Skeletal muscle tissue (tissue), 4 donors: Measurements from ENCODE around the gene SOCS2. TPM values are rescaled to one million over a fixed set of nuclear protein-coding genes. Genes with fewer than 3 reads are reported as not detected.

Experiments
- H3K27ac ChIP-seq: one replicate; pipeline ENCODE4 v1.7.0; 2013; ENCODE audit warnings: mild to moderate bottlenecking, low read depth, low read length, inconsistent platforms
- H3K27me3 ChIP-seq, 3 donors: one replicate each; pipeline ENCODE4 v1.7.0; 2013; ENCODE audit warnings: low read length in 3 of 3; ENCODE audit not compliant: control insufficient read depth in 3 of 3, insufficient read depth in 3 of 3
- H3K36me3 ChIP-seq, 3 donors: one replicate each; pipeline ENCODE4 v1.7.0; 2013; ENCODE audit warnings: low read length in 3 of 3; ENCODE audit not compliant: control insufficient read depth in 3 of 3, insufficient read depth in 3 of 3
- H3K4me1 ChIP-seq, 3 donors: one replicate each; pipeline ENCODE4 v1.7.0; 2013; ENCODE audit warnings: low read length in 3 of 3, mild to moderate bottlenecking in 3 of 3; ENCODE audit not compliant: control insufficient read depth in 3 of 3, insufficient read depth in 3 of 3
- H3K4me3 ChIP-seq, 3 donors: one replicate each; pipeline ENCODE4 v1.7.0; 2013; ENCODE audit warnings: low read length in 3 of 3
- H3K9ac ChIP-seq, 3 donors: one replicate each; pipeline ENCODE4 v1.7.0; 2013; ENCODE audit warnings: low read length in 3 of 3, mild to moderate bottlenecking in 3 of 3, moderate library complexity in 2 of 3, low read depth in 1 of 3
- H3K9me3 ChIP-seq, 3 donors: one replicate each; pipeline ENCODE4 v1.7.0; 2013; ENCODE audit warnings: low read length in 3 of 3; ENCODE audit not compliant: control insufficient read depth in 3 of 3
- total RNA-seq: library from RNA; depleted of rRNA; stranded (reverse); fragments of >200 nt; gene quantifications from one replicate; pipeline ENCODE4 v1.2.3, GENCODE V29; 2014
- donor health status: Osteomylitis.

Gene SOCS2
- total RNA-seq, 1 donor from 2014 or later, result 13.6 TPM

DNA sequence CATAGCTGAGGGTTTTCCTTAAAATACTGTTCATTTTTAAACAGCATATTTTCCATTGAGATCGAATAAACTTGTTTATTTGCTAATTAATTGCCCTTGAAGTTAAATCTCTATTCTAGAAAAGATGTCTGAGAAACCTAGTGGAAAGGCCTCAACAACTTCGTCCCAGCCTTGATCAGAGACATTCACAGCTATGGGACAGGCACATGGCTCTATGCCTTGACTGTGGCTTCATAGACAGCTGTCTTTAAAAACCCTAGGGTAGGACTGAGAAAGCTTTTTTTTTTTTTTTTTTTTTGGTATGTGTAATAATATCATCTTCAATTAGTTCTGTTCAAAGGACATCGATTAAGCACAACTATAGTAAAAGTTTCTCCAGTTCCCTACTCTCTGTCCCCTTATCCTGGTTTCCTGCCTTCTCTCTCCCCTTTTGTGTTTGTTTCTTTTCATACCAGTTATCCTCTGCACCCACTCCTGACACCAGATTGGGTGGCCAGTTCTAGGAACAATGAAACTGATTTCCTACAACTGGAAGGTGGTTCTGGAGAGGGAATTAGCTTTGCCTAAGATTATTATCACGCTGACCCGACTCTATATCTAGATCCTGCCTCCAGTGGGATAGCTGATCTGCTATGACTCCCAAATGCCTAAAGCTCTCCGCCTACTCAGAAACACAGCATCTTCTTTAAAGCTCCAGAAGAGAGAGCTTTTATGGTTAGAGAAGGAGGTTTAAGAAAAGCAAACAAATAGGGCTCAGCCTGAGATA lies 20.3 kb downstream of the SOCS2 start:
- H3K4me3 ChIP-seq, result no peak overlapping the region

DNA sequence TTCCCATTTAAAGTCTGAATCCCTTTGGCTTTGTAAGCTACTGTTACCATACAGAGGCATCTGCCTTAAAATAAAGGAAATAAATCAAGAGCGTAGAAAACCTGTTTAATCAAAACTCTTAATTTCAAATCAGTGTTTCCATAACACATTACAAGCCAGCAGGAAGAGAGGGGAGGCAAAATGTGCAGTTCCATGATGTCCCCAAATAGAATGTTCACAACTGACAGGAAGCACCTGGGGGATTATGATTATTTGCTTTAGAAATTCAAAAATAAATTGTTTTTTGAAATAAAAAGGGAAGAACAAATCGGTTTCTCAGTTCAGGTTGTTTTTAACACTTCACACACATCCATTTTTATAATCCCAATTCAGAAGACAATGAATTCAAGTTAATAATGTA lies 21.4 kb downstream of the SOCS2 start:
- no peaks in the 10 kb centered on the region for H3K36me3 ChIP-seq
- H3K9ac ChIP-seq, result no peak overlapping the region
- peaks cover 0 to 5% (median 0%) of the 10 kb centered on the region in 3 donors for H3K4me1 ChIP-seq
- H3K27ac ChIP-seq, result peak overlapping the region; percentile 1
- H3K4me3 ChIP-seq, result peak overlapping the region in 1 of 3 donors; percentile 53
- no peaks in the 10 kb centered on the region for H3K9me3 ChIP-seq
- H3K27me3 ChIP-seq, result peaks cover 0 to 6% (median 0%) of the 10 kb centered on the region in 3 donors

More for the DNA sequence above, 20.3 kb downstream of the SOCS2 start:
- peaks cover 0 to 5% (median 0%) of the 10 kb centered on the region in 3 donors for H3K4me1 ChIP-seq
- peak overlapping the region; percentile 19 for H3K27ac ChIP-seq
- peaks cover 0 to 6% (median 0%) of the 10 kb centered on the region in 3 donors for H3K27me3 ChIP-seq
- no peaks in the 10 kb centered on the region for H3K36me3 ChIP-seq
- no peaks in the 10 kb centered on the region for H3K9me3 ChIP-seq
- H3K9ac ChIP-seq, result no peak overlapping the region

DNA sequence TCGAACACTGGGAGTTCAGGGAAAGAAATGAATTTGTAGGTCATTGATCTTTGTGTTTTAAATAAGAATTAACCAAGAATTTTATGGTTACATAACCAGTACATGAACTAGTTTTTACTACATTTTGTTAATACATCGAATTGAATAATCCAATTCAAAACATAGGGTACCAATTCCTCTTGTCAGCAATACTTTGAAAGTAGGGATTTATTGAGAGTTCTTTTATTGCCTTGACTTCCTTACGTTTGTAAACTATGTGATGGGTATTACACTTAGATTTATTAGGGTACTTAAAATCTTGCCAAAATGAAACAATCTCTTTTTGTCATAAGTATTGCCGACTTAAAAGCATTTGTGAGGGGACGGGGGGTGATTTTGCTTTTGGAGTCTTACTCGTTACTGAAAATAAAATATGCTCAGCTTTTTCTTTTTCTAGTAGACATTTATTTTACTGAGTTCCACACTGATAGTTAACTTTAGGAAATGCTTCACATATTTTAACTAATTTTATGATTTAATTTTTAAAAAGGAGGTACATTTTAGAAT lies 22.4 kb downstream of the SOCS2 start:
- peaks cover 0 to 6% (median 0%) of the 10 kb centered on the region in 3 donors for H3K27me3 ChIP-seq
- H3K27ac ChIP-seq, result no peak overlapping the region
- H3K9ac ChIP-seq, result no peak overlapping the region
- H3K9me3 ChIP-seq, result no peaks in the 10 kb centered on the region
- H3K4me3 ChIP-seq, result peak overlapping the region in 1 of 3 donors; percentile 31
- no peaks in the 10 kb centered on the region for H3K36me3 ChIP-seq
- peaks cover 0 to 5% (median 0%) of the 10 kb centered on the region in 3 donors for H3K4me1 ChIP-seq

DNA sequence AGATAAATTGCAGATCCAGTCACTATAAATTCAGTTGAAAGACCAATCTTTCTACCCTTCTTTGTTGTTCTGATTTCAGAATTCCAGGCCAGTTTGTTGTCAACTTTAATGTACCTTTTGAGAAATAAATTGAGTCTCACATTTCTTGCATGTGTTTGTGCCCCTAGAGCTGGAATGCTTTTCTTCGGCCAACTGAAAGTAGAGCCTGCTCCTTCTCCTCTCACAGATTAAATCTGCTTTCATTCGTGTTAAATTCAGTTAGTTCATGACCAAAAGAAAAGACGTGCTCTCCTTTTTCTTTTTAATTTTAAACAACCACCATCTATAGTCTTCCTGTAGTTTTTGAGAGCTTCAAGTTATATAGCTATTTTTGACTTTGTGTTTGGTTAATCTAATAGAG lies 22.9 kb downstream of the SOCS2 start:
- peak overlapping the region; percentile 22 for H3K27ac ChIP-seq
- H3K27me3 ChIP-seq, result peaks cover 0 to 6% (median 0%) of the 10 kb centered on the region in 3 donors
- H3K9me3 ChIP-seq, result no peaks in the 10 kb centered on the region
- peak overlapping the region in 1 of 3 donors; percentile 45 for H3K4me3 ChIP-seq
- H3K9ac ChIP-seq, result no peak overlapping the region
- H3K36me3 ChIP-seq, result no peaks in the 10 kb centered on the region
- H3K4me1 ChIP-seq, result peaks cover 0 to 5% (median 0%) of the 10 kb centered on the region in 3 donors

DNA sequence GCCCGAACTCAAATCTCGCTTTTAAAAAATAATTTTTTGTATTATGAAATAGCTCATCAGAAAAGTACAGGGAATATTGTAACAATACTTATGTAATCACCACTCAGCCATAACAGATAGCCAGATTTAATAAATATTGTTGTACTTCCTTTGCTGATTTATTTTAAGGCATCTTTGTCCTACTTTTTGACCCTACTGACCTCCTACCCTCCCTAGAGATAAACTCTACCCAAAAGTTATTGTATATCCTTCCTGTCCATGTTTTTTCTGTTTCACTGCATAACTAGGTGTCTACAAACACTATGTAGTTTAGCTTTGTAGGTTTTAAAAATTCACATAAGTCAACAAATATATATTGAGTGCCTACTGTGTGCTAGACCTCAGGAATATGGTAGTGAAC lies 25.1 kb downstream of the SOCS2 start:
- peaks cover 0 to 3% (median 0%) of the 10 kb centered on the region in 3 donors for H3K27me3 ChIP-seq
- H3K9ac ChIP-seq, result no peak overlapping the region
- H3K4me3 ChIP-seq, result no peak overlapping the region
- no peaks in the 10 kb centered on the region for H3K36me3 ChIP-seq
- peaks cover 0 to 4% (median 2%) of the 10 kb centered on the region in 3 donors for H3K4me1 ChIP-seq
- no peak overlapping the region for H3K27ac ChIP-seq
- H3K9me3 ChIP-seq, result no peaks in the 10 kb centered on the region

DNA sequence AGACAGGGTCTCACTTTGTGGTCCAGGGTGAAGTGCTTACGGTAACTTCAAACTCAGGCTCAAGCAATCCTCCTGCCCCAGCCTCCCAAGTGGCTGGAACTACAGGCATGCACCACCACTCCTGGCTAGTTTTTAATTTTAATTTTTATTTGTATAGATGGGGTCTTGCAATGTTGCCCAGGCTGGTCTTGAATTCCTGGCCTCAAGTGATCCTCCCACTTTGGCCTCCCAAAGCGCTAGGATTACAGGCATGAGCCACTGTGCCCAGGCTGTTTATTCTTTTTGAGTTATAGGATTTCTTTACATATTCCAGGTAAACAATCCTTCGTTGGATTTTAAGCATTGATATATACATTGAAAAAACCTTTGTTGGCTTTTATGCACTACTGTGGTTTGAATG lies 26.7 kb downstream of the SOCS2 start:
- Histone ChIP-seq H3K4me3 (no peak overlapping the region), H3K9me3 (no peaks in the 10 kb centered on the region), H3K27me3 (no peaks in the 10 kb centered on the region), H3K9ac (no peak overlapping the region), H3K27ac (no peak overlapping the region), H3K36me3 (no peaks in the 10 kb centered on the region), H3K4me1 (peaks cover 3 to 11% (median 10%) of the 10 kb centered on the region in 3 donors)

DNA sequence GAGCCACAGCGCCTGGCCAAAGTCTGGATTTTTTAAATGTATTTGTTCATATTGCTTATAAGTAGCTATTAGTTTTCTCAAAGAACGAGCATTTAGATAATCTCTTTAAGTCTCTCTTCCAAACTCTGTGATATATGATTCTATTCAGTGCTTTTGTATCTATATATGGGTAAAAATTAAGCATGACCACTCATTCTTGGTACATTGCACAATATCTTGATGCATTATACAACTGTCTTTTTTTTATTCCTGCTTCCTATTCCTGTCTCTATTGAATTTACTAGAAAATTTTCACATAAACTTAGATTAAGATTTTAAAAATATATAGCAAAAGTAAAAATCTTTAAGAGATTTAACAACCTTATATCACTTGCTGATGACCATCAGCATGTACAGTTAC lies 29.1 kb downstream of the SOCS2 start:
- H3K4me3 ChIP-seq, result no peak overlapping the region
- H3K4me1 ChIP-seq, result peaks cover 3 to 11% (median 10%) of the 10 kb centered on the region in 3 donors
- H3K27ac ChIP-seq, result no peak overlapping the region
- no peaks in the 10 kb centered on the region for H3K27me3 ChIP-seq
- no peaks in the 10 kb centered on the region for H3K9me3 ChIP-seq
- no peaks in the 10 kb centered on the region for H3K36me3 ChIP-seq
- no peak overlapping the region for H3K9ac ChIP-seq

DNA sequence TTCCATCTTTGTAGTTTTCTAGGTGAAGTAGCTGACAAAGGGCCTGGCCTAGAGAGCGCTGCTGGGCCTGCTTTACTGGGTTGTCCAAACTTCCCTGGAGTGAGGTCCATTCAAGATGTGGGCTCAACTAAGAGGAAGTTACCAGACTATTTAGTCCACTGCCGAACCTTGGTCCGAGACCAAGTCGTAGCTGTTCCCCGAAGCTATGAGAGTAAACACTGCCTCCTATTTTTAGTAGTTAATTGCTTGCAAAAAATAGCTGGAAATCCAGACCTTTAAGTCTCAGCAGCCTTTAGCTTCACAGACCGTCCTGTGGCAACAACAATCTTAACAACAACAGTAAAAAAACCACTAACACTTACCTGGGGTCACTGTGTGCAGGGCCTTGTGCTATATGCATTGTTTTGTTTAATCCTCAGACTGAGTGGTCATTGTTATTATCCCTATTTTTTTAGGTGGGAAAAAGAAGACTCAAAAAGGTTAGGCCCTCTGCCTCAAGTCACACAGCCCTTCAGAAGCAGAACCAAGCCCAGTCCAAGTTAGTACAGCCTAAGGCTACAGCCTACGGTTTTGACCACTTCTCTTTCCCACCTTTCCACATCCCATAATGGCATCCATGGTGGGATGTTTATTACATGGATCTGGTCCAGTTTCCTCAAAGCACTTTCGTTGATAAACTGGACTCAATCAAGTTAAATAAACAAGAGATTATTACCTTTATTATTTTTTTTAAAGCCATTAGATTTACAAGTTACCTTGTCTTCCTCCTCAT lies 30.6 kb downstream of the SOCS2 start:
- H3K27me3 ChIP-seq, result no peaks in the 10 kb centered on the region
- no peak overlapping the region for H3K27ac ChIP-seq
- peak overlapping the region in 1 of 3 donors; percentile 58 for H3K9ac ChIP-seq
- peak overlapping the region in 1 of 3 donors; percentile 37 for H3K4me3 ChIP-seq
- H3K4me1 ChIP-seq, result peaks cover 3 to 11% (median 10%) of the 10 kb centered on the region in 3 donors
- no peaks in the 10 kb centered on the region for H3K9me3 ChIP-seq
- H3K36me3 ChIP-seq, result no peaks in the 10 kb centered on the region

DNA sequence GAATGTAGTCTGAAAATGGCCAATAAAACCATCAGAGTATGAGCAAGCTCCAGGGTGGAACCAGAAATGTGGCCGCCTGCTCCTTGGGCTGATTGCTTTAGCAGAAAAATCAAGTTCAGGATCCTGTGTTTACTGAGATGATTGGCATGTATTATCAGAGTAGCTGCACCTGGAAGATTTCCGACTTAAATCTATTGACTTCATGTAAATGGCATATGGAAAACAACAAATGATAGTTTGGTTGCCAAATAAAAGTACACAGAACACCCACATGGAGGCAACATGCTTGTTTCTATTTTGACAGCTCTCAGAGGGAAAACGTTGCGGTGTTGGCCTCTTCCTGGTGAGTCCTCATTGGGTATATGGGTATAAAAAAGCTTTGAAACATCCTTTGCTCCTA lies 31.3 kb downstream of the SOCS2 start:
- Histone ChIP-seq H3K4me1 (peaks cover 3 to 11% (median 10%) of the 10 kb centered on the region in 3 donors), H3K27me3 (no peaks in the 10 kb centered on the region), H3K4me3 (no peak overlapping the region), H3K36me3 (no peaks in the 10 kb centered on the region), H3K9me3 (no peaks in the 10 kb centered on the region), H3K27ac (no peak overlapping the region), H3K9ac (no peak overlapping the region)
